Head of caudate nucleus (tissue), 42 donors: ENCODE results near the gene SLIT3.

Source experiments
- DNase-seq, 42 donors: peaks; one replicate each; pipeline versions ENCODE4 v3.0.0 to v3.0.0-alpha.2; 2020 to 2021; ENCODE audit warnings: mixed read lengths in 7 of 42
- intact Hi-C: fragments of 100-400 bp; cut with DNase I; formaldehyde crosslinking; loops from one replicate; pipeline ENCODE4 v1.15.0; 2022

Gene SLIT3

DNA sequence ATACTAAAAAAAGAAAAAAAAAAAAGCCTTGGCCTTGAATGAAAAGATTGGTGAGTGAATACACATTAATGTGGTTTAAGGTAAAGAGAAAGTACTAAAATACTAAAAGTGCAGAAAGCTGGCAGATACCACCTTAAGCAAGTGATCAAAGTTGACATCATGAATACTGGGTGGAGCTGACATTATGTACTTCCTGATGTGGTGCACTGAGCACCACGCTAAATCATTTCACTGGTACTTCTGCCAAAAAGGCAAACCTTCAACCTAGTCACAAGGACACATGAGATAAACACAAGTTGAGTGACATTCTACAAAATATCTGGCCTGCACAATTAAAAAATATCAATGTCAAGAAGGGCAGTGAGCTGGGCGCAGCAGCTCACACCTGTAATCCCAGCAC lies 687.9 kb downstream of the SLIT3 start:
- intact Hi-C loops: no loop called here
- DNase-seq: no peak

GRCh38 chr5:168612123-168612522 lies 688.8 kb downstream of the SLIT3 start:
- DNase-seq: no peak
- intact Hi-C loops: no loop called here
